Tibial nerve (tissue), 4 donors: Measurements from ENCODE around the gene UBXN7. TPM values are rescaled to one million over a fixed set of nuclear protein-coding genes. Genes with fewer than 3 reads are reported as not detected.
"Not testable (repeated sequence)": the region's sequence is repeated elsewhere in the genome, so short reads cannot be mapped to it uniquely, and the experiment has no call there.

Source experiments
- DNase-seq, 2 donors: peaks; one replicate each; pipeline ENCODE4 v3.0.0-alpha.2; 2019; ENCODE audit warnings: low spot score in 2 of 2
- H3K27ac ChIP-seq, 4 donors: fragments of 200-600 bp; sonication (generic) in 3 of 4; one replicate each; pipeline ENCODE4 v1.5.1; 2017 to 2019; ENCODE audit warnings: mild to moderate bottlenecking in 1 of 4
- H3K27me3 ChIP-seq, 2 donors: fragments of 200-600 bp; sonication (generic) in 1 of 2; one replicate each; pipeline versions ENCODE4 v1.5.1 to v1.6.0; 2017 to 2019
- H3K36me3 ChIP-seq, 3 donors: fragments of 200-600 bp; sonication (generic); one replicate each; pipeline ENCODE4 v1.5.1; 2018 to 2019
- H3K4me1 ChIP-seq, 4 donors: fragments of 200-600 bp; sonication (generic) in 3 of 4; one replicate each; pipeline ENCODE4 v1.5.1; 2017 to 2019
- H3K4me3 ChIP-seq, 4 donors: fragments of 200-600 bp; sonication (generic) in 3 of 4; one replicate each; pipeline ENCODE4 v1.5.1; 2017 to 2019; ENCODE audit warnings: mild to moderate bottlenecking in 1 of 4, moderate library complexity in 1 of 4
- H3K9me3 ChIP-seq, 4 donors: fragments of 200-600 bp; sonication (generic) in 3 of 4; one replicate each; pipeline ENCODE4 v1.5.1; 2017 to 2019
- EP300 ChIP-seq, 2 donors: sonication (generic); formaldehyde crosslinking; IDR thresholded peaks; one replicate each; pipeline ENCODE4 v1.6.1; 2017; ENCODE audit warnings: antibody characterized with exemption in 2 of 2, mild to moderate bottlenecking in 1 of 2
- POLR2A ChIP-seq, 2 donors: fragments of 450-650 bp; IDR thresholded peaks; one replicate each; pipeline ENCODE4 v1.6.1; 2017; ENCODE audit warnings: antibody characterized with exemption in 2 of 2, mild to moderate bottlenecking in 2 of 2, moderate library complexity in 2 of 2
- WGBS, 2 donors: methylation state at CpG; one replicate each; pipeline ENCODE4 v1.1.5; 2018; 5-methylcytosine and 5-hydroxymethylcytosine counted together
- total RNA-seq, 4 donors: library from RNA; depleted of rRNA; stranded (reverse); fragments of >200 nt; gene quantifications; one replicate each; pipeline ENCODE4 v1.1.0, GENCODE V29; 2016
- TF ChIP-seq, protein P1 (sequence below), 5 experiments: fragments of 200-600 bp in 3 of 5; fragments of 450-650 bp in 2 of 5; sonication (generic) in 3 of 5; IDR thresholded peaks; one replicate each; pipeline ENCODE4 v1.5.1; 2016 to 2019; ENCODE audit warnings: antibody characterized with exemption in 5 of 5, mild to moderate bottlenecking in 3 of 5, moderate library complexity in 2 of 5

Gene UBXN7
- total RNA-seq, 4 donors from 2014 or later = 19.0 to 25.2 (median 21.4) TPM

DNA sequence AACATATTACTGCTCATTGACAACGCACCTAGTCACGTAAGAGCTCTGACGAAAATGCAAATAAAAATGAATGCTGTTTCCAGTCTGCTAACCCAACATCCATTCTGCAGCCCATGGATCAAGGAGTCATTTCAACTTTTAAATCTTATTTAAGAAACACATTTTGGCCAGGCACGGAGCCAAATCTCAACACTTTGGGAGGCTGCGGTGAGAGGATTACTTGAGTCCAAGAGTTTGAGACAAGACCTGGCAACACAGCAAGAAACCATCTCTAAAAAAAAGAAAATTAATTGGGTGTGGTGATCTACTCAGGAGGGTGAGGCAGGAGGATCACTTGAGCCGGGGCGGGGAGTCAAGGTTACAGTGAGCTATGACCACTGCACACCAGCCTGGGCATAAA is 71.6 kb downstream of the UBXN7 start:
- WGBS, 2 donors = 90% methylated on average over 7 of the region's 7 CpGs
- H3K4me3 ChIP-seq = no peak overlapping the region
- H3K36me3 ChIP-seq = peaks cover 5 to 80% (median 21%) of the 10 kb centered on the region in 3 donors
- no peaks in the 10 kb centered on the region for H3K4me1 ChIP-seq
- H3K9me3 ChIP-seq = no peaks in the 10 kb centered on the region
- no peaks in the 10 kb centered on the region for H3K27me3 ChIP-seq
- TF ChIP-seq EP300 (IDR thresholded peaks at IDR 0.05) (no peak), POLR2A (IDR thresholded peaks at IDR 0.05) (no peak)
- TF ChIP-seq, protein P1, sequence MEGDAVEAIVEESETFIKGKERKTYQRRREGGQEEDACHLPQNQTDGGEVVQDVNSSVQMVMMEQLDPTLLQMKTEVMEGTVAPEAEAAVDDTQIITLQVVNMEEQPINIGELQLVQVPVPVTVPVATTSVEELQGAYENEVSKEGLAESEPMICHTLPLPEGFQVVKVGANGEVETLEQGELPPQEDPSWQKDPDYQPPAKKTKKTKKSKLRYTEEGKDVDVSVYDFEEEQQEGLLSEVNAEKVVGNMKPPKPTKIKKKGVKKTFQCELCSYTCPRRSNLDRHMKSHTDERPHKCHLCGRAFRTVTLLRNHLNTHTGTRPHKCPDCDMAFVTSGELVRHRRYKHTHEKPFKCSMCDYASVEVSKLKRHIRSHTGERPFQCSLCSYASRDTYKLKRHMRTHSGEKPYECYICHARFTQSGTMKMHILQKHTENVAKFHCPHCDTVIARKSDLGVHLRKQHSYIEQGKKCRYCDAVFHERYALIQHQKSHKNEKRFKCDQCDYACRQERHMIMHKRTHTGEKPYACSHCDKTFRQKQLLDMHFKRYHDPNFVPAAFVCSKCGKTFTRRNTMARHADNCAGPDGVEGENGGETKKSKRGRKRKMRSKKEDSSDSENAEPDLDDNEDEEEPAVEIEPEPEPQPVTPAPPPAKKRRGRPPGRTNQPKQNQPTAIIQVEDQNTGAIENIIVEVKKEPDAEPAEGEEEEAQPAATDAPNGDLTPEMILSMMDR (IDR thresholded peaks at IDR 0.05) = no peak
- no peak for DNase-seq
- no peak overlapping the region for H3K27ac ChIP-seq

DNA sequence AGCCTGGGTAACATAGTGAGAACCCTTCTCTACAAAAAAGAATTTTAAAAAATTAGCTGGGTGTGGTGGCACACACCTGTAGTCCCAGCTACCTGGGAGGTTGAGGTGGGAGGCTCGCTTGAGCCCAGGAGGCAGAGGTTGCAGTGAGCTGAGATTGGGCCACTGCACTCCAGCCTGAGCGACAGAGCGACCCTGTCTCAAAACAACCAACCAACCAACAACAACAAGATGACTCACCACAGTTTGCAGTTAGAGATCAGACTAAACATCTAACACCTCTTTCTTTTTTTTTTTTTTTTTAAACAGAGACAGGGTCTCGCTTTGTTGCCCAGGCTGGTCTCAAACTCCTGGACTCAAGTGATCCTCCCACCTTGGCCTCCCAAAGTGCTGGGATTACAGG is 73.7 kb downstream of the UBXN7 start:
- H3K4me3 ChIP-seq = not testable (repeated sequence)

DNA sequence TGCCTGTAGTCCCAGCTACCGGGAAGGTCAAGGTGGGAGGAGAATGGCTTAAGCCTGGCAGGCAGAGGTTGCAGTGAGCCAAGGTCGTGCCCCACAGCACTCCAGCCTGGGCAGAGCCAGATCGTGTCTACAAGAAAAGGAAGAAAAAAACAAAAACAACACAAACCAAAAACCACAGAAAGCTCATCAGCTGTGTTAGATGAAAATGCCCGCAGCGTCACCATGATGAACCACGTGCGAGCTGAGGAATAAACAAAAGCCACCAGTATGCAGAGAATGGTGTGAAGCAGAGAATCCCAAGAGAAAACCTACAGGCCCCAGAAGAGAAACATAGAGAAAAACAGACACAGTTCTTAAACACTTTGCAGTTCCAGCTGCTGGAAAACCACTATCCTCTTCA is 74.3 kb downstream of the UBXN7 start:
- H3K4me3 ChIP-seq = no peak overlapping the region
- TF ChIP-seq, protein P1 (IDR thresholded peaks at IDR 0.05) = no peak
- TF ChIP-seq EP300 (IDR thresholded peaks at IDR 0.05) (no peak), POLR2A (IDR thresholded peaks at IDR 0.05) (no peak)
- H3K4me1 ChIP-seq = peaks cover 0 to 4% (median 0%) of the 10 kb centered on the region in 4 donors
- H3K27me3 ChIP-seq = no peaks in the 10 kb centered on the region
- WGBS, 2 donors = 79% methylated on average over 7 of the region's 7 CpGs
- no peak overlapping the region for H3K27ac ChIP-seq
- no peak for DNase-seq
- peaks cover 6 to 96% (median 22%) of the 10 kb centered on the region in 3 donors for H3K36me3 ChIP-seq
- H3K9me3 ChIP-seq = no peaks in the 10 kb centered on the region

More for the DNA sequence above, 73.7 kb downstream of the UBXN7 start:
- H3K4me1 ChIP-seq, H3K27me3 ChIP-seq, DNase-seq, H3K9me3 ChIP-seq, H3K27ac ChIP-seq: not testable (repeated sequence)
- H3K36me3 ChIP-seq = peaks cover 6 to 96% (median 26%) of the 10 kb centered on the region in 3 donors
- 96 to 100% methylated on average over 4 of the region's 4 CpGs for WGBS, 2 donors

DNA sequence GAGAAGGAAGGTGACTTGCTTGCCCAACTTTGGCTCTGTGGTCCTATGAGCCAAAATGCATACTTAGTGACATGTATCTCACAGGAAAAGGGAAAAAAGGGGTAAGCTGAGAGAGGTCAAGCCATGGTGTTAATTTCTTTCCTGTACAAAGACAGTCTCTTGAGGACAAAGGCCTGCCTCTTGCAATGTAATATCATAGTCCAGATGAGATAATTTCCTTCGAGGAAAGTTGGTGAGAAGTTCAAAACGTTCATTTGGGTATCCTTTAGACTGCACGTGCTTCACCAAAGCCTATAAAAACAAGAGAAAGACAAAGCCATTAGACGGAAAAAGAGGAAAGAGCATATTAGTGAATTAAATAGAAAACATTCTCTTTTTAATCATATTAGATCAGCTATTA is 75.7 kb downstream of the UBXN7 start:
- no peaks in the 10 kb centered on the region for H3K9me3 ChIP-seq
- peaks cover 6 to 90% (median 12%) of the 10 kb centered on the region in 3 donors for H3K36me3 ChIP-seq
- H3K4me3 ChIP-seq = no peak overlapping the region
- 60 to 63% methylated on average over 4 of the region's 4 CpGs for WGBS, 2 donors
- no peak overlapping the region for H3K27ac ChIP-seq
- H3K27me3 ChIP-seq = no peaks in the 10 kb centered on the region
- peaks cover 0 to 4% (median 0%) of the 10 kb centered on the region in 4 donors for H3K4me1 ChIP-seq
- TF ChIP-seq EP300 (IDR thresholded peaks at IDR 0.05) (no peak), POLR2A (IDR thresholded peaks at IDR 0.05) (no peak)
- TF ChIP-seq, protein P1 (IDR thresholded peaks at IDR 0.05) = no peak
- no peak for DNase-seq

DNA sequence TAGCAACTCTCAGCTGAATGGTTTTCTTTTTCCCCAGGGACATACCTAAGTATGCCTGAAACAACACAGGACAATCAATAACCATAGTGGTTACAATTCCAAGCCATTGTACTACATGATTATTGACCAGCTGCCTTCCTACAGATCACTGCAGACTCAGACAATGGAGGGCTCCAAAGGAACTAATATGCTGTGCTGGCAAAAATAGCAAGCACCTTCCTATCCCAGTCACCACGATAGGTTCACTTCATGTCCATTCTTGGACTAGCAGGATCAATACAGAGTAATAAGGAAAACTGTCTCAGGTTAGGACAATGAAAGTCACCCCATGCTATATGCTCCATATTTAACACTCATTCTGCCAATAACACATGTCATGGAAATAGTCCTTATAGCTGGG is 76.6 kb downstream of the UBXN7 start:
- DNase-seq = no peak
- WGBS, 2 donors = 95 to 100% methylated on average over 1 of the region's 1 CpG
- TF ChIP-seq EP300 (IDR thresholded peaks at IDR 0.05) (no peak), POLR2A (IDR thresholded peaks at IDR 0.05) (no peak)
- no peaks in the 10 kb centered on the region for H3K27me3 ChIP-seq
- H3K36me3 ChIP-seq = peaks cover 6 to 81% (median 12%) of the 10 kb centered on the region in 3 donors
- no peak overlapping the region for H3K27ac ChIP-seq
- no peak overlapping the region for H3K4me3 ChIP-seq
- peaks cover 0 to 4% (median 0%) of the 10 kb centered on the region in 4 donors for H3K4me1 ChIP-seq
- H3K9me3 ChIP-seq = no peaks in the 10 kb centered on the region

DNA sequence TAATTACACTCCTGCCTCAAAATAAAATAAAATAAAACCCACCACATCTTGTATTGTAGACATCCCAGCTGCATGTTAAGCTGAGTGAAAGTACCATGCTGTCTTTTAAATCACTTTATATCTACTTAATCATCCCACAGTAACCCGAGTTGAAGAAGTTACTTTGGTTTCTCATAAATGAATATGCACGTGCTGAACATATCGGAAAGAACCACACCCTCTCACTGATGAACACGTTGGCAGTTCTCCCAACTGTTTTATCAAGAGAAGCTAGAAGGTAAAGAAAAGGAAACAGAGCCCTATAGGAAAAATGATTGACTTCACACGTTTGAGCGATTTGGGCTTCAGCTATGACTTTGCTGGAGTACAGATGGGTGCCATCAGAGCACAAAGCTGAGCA is 78.1 kb downstream of the UBXN7 start:
- H3K4me3 ChIP-seq = no peak overlapping the region
- no peaks in the 10 kb centered on the region for H3K27me3 ChIP-seq
- peaks cover 0 to 4% (median 0%) of the 10 kb centered on the region in 4 donors for H3K4me1 ChIP-seq
- no peak overlapping the region for H3K27ac ChIP-seq
- peaks cover 6 to 72% (median 12%) of the 10 kb centered on the region in 3 donors for H3K36me3 ChIP-seq
- 70 to 79% methylated on average over 6 of the region's 6 CpGs for WGBS, 2 donors
- H3K9me3 ChIP-seq = no peaks in the 10 kb centered on the region
- DNase-seq = no peak
- no peak for TF ChIP-seq EP300 (IDR thresholded peaks at IDR 0.05)
- TF ChIP-seq, protein P1 (IDR thresholded peaks at IDR 0.05) = no peak
- TF ChIP-seq POLR2A (IDR thresholded peaks at IDR 0.05) = no peak
